DND-41 (cell line): ENCODE results near the gene ZG16B.

Experiments
- CTCF ChIP-seq: IDR thresholded peaks from 2 replicates; pipeline ENCODE4 v1.5.1; 2012; ENCODE audit warnings: borderline replicate concordance, low read length, moderate library complexity, mild to moderate bottlenecking; ENCODE audit not compliant: poor library complexity, severe bottlenecking; ENCODE audit errors: extremely low read depth
- EZH2 ChIP-seq: IDR thresholded peaks from 3 replicates; pipeline ENCODE4 v1.6.1; 2012; ENCODE audit warnings: borderline replicate concordance, low read depth, mild to moderate bottlenecking, moderate library complexity, low read length, inconsistent platforms; ENCODE audit not compliant: severe bottlenecking

GRCh38 chr16:2798723-2799204, 31.3 kb upstream of the ZG16B start:
- TF ChIP-seq CTCF (no peak), EZH2 (no peak)
